Choroid plexus epithelial cell (primary cell): ENCODE measurements around the gene ARHGEF12.
A peak's percentile ranks its signal among the peaks of the same experiment; 100 is the strongest.

Experiments used
- DNase-seq: peaks from one replicate; pipeline ENCODE4 v3.0.0-alpha.2; 2010; ENCODE audit warnings: low read depth
- H3K4me3 ChIP-seq: 2 replicates; pipeline ENCODE4 v1.5.1; 2011; ENCODE audit warnings: low read depth, mild to moderate bottlenecking, control low read depth, low read length, moderate library complexity
- TF ChIP-seq, protein P1 (sequence below): conservative IDR thresholded peaks from 2 replicates; pipeline ENCODE4 v1.5.1; 2011; ENCODE audit warnings: low read depth, mild to moderate bottlenecking, control low read depth, inconsistent platforms, low read length, moderate library complexity

ARHGEF12 gene

DNA sequence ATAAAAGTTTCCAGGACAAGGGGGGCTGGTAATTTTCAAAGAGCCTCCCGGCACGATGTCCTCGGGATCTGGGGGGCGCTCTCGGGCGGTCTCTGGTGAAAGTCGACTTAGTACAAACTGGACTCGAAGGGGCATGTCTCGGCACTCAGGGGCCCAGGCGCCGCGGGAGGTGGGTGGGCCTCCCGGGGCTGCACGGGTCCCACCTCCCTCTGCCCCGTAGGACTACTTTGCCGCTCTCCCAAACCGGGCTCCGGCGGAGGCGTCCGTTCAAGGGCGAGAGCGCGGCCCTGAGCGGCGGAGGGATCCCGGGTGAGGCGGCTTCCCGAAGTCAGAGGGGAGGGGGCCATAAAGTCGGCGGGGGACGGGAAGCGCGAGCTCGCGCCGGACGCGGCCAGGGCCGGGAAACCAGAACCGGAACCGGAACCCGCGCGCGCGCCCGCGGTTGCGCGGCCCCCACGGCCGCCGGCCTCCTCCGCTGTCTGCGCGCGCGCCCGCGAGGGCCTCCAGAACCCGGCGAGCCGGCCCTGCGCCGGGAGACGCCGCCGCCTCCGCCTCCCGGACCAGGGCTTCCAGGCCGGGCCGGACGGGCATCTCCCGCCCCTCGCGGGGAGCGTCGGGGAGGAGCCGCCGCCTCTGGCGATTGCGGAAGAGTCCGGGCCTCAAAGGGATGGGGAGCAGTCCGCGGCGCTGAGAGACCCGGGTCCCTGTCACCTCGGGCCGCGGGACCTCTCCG is at the start of gene ARHGEF12:
Gene ARHGEF12, plus strand, starts transcription at position 506 of the 733 bp plus-strand sequence. CDS start 831 bp downstream, outside the sequence.
- peak; percentile 99 for DNase-seq
- H3K4me3 ChIP-seq, result peak within 1 kb of the TSS; percentile 81
- TF ChIP-seq, protein P1, sequence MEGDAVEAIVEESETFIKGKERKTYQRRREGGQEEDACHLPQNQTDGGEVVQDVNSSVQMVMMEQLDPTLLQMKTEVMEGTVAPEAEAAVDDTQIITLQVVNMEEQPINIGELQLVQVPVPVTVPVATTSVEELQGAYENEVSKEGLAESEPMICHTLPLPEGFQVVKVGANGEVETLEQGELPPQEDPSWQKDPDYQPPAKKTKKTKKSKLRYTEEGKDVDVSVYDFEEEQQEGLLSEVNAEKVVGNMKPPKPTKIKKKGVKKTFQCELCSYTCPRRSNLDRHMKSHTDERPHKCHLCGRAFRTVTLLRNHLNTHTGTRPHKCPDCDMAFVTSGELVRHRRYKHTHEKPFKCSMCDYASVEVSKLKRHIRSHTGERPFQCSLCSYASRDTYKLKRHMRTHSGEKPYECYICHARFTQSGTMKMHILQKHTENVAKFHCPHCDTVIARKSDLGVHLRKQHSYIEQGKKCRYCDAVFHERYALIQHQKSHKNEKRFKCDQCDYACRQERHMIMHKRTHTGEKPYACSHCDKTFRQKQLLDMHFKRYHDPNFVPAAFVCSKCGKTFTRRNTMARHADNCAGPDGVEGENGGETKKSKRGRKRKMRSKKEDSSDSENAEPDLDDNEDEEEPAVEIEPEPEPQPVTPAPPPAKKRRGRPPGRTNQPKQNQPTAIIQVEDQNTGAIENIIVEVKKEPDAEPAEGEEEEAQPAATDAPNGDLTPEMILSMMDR, result peak; percentile 55

- TF ChIP-seq, protein P1, result no peak
- no peak for DNase-seq
- no peak overlapping the region for H3K4me3 ChIP-seq
These were observed 48.2 kb upstream of the ARHGEF12 start for GRCh38 chr11:120288021-120288420.

- DNase-seq, result no peak
- no peak overlapping the region for H3K4me3 ChIP-seq
- TF ChIP-seq, protein P1, result no peak
These were observed 46.8 kb upstream of the ARHGEF12 start for GRCh38 chr11:120289426-120289825.

DNA sequence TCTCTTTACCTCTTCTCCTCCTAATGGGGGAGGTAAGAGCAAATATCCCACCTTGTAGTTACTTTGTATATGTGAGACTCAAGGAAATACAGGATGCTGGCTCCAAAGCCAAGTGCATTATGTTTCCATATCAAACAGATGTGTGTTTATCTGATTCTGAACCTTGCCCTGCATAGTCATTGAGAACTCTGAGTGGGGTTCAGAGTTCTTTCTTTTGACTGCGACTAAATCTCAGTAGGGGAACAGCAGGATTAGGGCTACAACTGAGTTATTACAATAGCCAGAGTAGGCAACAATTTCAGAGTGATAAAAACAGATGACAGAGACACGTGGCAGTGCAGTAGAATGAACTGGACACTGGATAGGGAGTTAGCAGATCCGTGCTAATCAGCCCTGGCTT is 45.3 kb upstream of the ARHGEF12 start:
- DNase-seq, result no peak
- H3K4me3 ChIP-seq, result no peak overlapping the region
- TF ChIP-seq, protein P1, result no peak

- no peak overlapping the region for H3K4me3 ChIP-seq
- TF ChIP-seq, protein P1, result no peak
- DNase-seq, result no peak
These were observed 43.0 kb upstream of the ARHGEF12 start for GRCh38 chr11:120293038-120293800.

GRCh38 chr11:120294096-120294495 is 42.1 kb upstream of the ARHGEF12 start:
- DNase-seq, result no peak
- no peak overlapping the region for H3K4me3 ChIP-seq
- TF ChIP-seq, protein P1, result no peak
